ENCODE measurements around the gene SPRR1B. TPM values are rescaled to one million over a fixed set of nuclear protein-coding genes. Genes with fewer than 3 reads are reported as not detected.

Gene SPRR1B
- total RNA-seq, 1 donor from 2014 or later, result not detected

- Histone ChIP-seq H3K9me3 (no peaks in the 10 kb centered on the region), H3K4me1 (no peaks in the 10 kb centered on the region), H3K4me3 (no peak overlapping the region), H3K27ac (no peak overlapping the region), H3K27me3 (ENCODE audit: low read depth) (no peaks in the 10 kb centered on the region), H3K36me3 (no peaks in the 10 kb centered on the region)
- no peak for ATAC-seq
- no peak for DNase-seq
- TF ChIP-seq CTCF (IDR thresholded peaks at IDR 0.05), result no peak
- intact Hi-C loops (cut with DNase I), result no loop called here
Measured at GRCh38 chr1:153024413-153024812, 6.6 kb upstream of the SPRR1B start.

- intact Hi-C loops (cut with DNase I), result no loop called here
- Histone ChIP-seq H3K27ac (no peak overlapping the region), H3K4me3 (no peak overlapping the region), H3K9me3 (no peaks in the 10 kb centered on the region), H3K36me3 (no peaks in the 10 kb centered on the region), H3K4me1 (no peaks in the 10 kb centered on the region), H3K27me3 (ENCODE audit: low read depth) (no peaks in the 10 kb centered on the region)
- DNase-seq (no peak), ATAC-seq (no peak)
- TF ChIP-seq CTCF (IDR thresholded peaks at IDR 0.05), result no peak
Measured at GRCh38 chr1:153025797-153026196, 5.2 kb upstream of the SPRR1B start.

GRCh38 chr1:153028766-153029165, 2.2 kb upstream of the SPRR1B start:
- ATAC-seq (no peak), DNase-seq (no peak)
- Histone ChIP-seq H3K27me3 (ENCODE audit: low read depth) (no peaks in the 10 kb centered on the region), H3K9me3 (no peaks in the 10 kb centered on the region), H3K36me3 (no peaks in the 10 kb centered on the region), H3K4me3 (no peak overlapping the region), H3K27ac (no peak overlapping the region), H3K4me1 (no peaks in the 10 kb centered on the region)
- intact Hi-C loops (cut with DNase I), result no loop called here
- TF ChIP-seq CTCF (IDR thresholded peaks at IDR 0.05), result no peak

- Histone ChIP-seq H3K4me1 (no peaks in the 10 kb centered on the region), H3K36me3 (no peaks in the 10 kb centered on the region), H3K27ac (no peak overlapping the region), H3K27me3 (ENCODE audit: low read depth) (no peaks in the 10 kb centered on the region), H3K4me3 (no peak overlapping the region), H3K9me3 (no peaks in the 10 kb centered on the region)
- ATAC-seq (no peak), DNase-seq (no peak)
- TF ChIP-seq CTCF (IDR thresholded peaks at IDR 0.05), result no peak
- intact Hi-C loops (cut with DNase I), result no loop called here
Measured at GRCh38 chr1:153032073-153032472, 1.1 kb downstream of the SPRR1B start.

GRCh38 chr1:153032677-153033308, 1.8 kb downstream of the SPRR1B start:
- Histone ChIP-seq H3K9me3 (no peaks in the 10 kb centered on the region), H3K4me3 (no peak overlapping the region), H3K36me3 (no peaks in the 10 kb centered on the region), H3K27me3 (ENCODE audit: low read depth) (no peaks in the 10 kb centered on the region), H3K4me1 (no peaks in the 10 kb centered on the region), H3K27ac (no peak overlapping the region)
- intact Hi-C loops (cut with DNase I), result no loop called here
- TF ChIP-seq CTCF (IDR thresholded peaks at IDR 0.05), result no peak
- ATAC-seq, result peak; percentile 77 to 80
- DNase-seq, result no peak
